ENCODE measurements around the gene RAD52.

DNA sequence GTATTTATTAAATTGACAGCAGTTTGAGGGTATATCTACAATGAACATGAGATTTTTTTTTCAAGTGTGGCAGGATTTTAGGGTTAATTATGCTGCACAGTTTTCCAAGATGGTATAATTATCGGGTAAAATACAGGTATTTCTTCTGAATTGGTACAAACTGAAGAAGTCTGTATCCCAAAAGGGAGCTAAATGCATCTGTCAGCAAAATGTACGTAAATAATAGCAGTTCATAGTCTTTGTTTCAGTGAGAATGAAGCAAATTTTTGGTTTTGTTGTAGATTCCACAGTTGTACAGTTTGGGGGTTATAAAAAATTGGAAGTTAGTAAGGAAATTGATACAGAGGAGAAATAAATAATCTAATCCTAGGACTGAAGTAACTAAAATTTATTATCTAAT, 63.3 kb downstream of the RAD52 start:
- TF ChIP-seq, protein P1, sequence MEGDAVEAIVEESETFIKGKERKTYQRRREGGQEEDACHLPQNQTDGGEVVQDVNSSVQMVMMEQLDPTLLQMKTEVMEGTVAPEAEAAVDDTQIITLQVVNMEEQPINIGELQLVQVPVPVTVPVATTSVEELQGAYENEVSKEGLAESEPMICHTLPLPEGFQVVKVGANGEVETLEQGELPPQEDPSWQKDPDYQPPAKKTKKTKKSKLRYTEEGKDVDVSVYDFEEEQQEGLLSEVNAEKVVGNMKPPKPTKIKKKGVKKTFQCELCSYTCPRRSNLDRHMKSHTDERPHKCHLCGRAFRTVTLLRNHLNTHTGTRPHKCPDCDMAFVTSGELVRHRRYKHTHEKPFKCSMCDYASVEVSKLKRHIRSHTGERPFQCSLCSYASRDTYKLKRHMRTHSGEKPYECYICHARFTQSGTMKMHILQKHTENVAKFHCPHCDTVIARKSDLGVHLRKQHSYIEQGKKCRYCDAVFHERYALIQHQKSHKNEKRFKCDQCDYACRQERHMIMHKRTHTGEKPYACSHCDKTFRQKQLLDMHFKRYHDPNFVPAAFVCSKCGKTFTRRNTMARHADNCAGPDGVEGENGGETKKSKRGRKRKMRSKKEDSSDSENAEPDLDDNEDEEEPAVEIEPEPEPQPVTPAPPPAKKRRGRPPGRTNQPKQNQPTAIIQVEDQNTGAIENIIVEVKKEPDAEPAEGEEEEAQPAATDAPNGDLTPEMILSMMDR (IDR thresholded peaks at IDR 0.05): no peak
- TF ChIP-seq EZH2 (IDR thresholded peaks at IDR 0.05; ENCODE audit: borderline replicate concordance, insufficient read depth, low read depth, low read length, poor library complexity, severe bottlenecking): no peak
